PFSK-1 (cell line): ENCODE data around the gene SMIM24.
A peak's percentile ranks its signal among the peaks of the same experiment; 100 is the strongest.

Experiments used
- FOXP2 ChIP-seq: optimal IDR thresholded peaks from 2 replicates; pipeline ENCODE3; 2011; ENCODE audit warnings: borderline replicate concordance, control low read depth, inconsistent platforms; ENCODE audit not compliant: insufficient read depth; ENCODE audit errors: extremely low read length, extremely low read depth
- POLR2AphosphoS5 ChIP-seq: IDR thresholded peaks from 2 replicates; pipeline ENCODE4 v1.6.1; 2012; ENCODE audit warnings: low read depth, mild to moderate bottlenecking, control low read depth, low read length, moderate library complexity
- REST ChIP-seq, 2 experiments: IDR thresholded peaks; 2 replicates each; pipeline versions ENCODE4 v1.6.1 to v1.8.0; 2011 to 2012; ENCODE audit warnings: low read depth in 2 of 2, low read length in 2 of 2, control low read depth in 1 of 2, inconsistent platforms in 1 of 2, mild to moderate bottlenecking in 1 of 2, moderate library complexity in 1 of 2; ENCODE audit not compliant: insufficient read depth in 1 of 2
- SIN3A ChIP-seq: IDR thresholded peaks from 2 replicates; pipeline ENCODE4 v1.6.1; 2012; ENCODE audit warnings: mild to moderate bottlenecking, low read length, moderate library complexity, borderline replicate concordance; ENCODE audit not compliant: insufficient read depth
- TAF1 ChIP-seq: IDR thresholded peaks from 2 replicates; pipeline ENCODE4 v1.6.1; 2012; ENCODE audit warnings: low read length, control low read depth, borderline replicate concordance; ENCODE audit not compliant: insufficient read depth

The SMIM24 gene

GRCh38 chr19:3508771-3509535 is 28.6 kb upstream of the SMIM24 start:
- TF ChIP-seq POLR2AphosphoS5 = no peak
- no peak for TF ChIP-seq REST (IDR thresholded peaks at IDR 0.05; ENCODE audit: insufficient read depth in 1 of 2, low read depth in 2 of 2, low read length in 2 of 2)
- no peak for TF ChIP-seq TAF1
- no peak for TF ChIP-seq SIN3A
- no peak for TF ChIP-seq FOXP2

- TF ChIP-seq REST (IDR thresholded peaks at IDR 0.05; ENCODE audit: insufficient read depth in 1 of 2, low read depth in 2 of 2, low read length in 2 of 2) (no peak), TAF1 (no peak)
Measured at GRCh38 chr19:3507371-3508120, 27.2 kb upstream of the SMIM24 start.

GRCh38 chr19:3506384-3507340 is 26.3 kb upstream of the SMIM24 start:
- no peak for TF ChIP-seq SIN3A
- no peak for TF ChIP-seq FOXP2
- TF ChIP-seq TAF1 = no peak
- no peak for TF ChIP-seq REST (IDR thresholded peaks at IDR 0.05; ENCODE audit: insufficient read depth in 1 of 2, low read depth in 2 of 2, low read length in 2 of 2)
- TF ChIP-seq POLR2AphosphoS5 = no peak

GRCh38 chr19:3505598-3506383 is 25.5 kb upstream of the SMIM24 start, which contains the start of gene FZR1:
TSS of gene FZR1 (plus strand) at chr19:3506311. CDS start at chr19:3522990, 16,679 bp downstream.
- TF ChIP-seq FOXP2 = peak; percentile 55
- TF ChIP-seq POLR2AphosphoS5 = no peak; the same call in 1 of the 2 replicates
- TF ChIP-seq TAF1 = 0 out of 2 replicates have a peak, but pooled peaks have one; percentile 30
- TF ChIP-seq SIN3A = 0 out of 2 replicates have a peak, but pooled peaks have one; percentile 12
- no peak for TF ChIP-seq REST (IDR thresholded peaks at IDR 0.05; ENCODE audit: insufficient read depth in 1 of 2, low read depth in 2 of 2, low read length in 2 of 2)
